Stimulated activated CD8-positive, alpha-beta memory T cell treated with anti-CD3 and anti-CD28 coated beads, Interleukin-2, amount 100 ng/mL, for 48 hours (primary cell): ENCODE measurements around the gene RNF25.
A peak's percentile ranks its signal among the peaks of the same experiment; 100 is the strongest.
"Not testable (repeated sequence)": the region's sequence is repeated elsewhere in the genome, so short reads cannot be mapped to it uniquely, and the experiment has no call there.

ENCODE experiments used
- DNase-seq, 2 donors: peaks; one replicate each; pipeline ENCODE4 v3.0.0-alpha.2; 2020; ENCODE audit warnings: low read depth in 2 of 2

The RNF25 gene

DNA sequence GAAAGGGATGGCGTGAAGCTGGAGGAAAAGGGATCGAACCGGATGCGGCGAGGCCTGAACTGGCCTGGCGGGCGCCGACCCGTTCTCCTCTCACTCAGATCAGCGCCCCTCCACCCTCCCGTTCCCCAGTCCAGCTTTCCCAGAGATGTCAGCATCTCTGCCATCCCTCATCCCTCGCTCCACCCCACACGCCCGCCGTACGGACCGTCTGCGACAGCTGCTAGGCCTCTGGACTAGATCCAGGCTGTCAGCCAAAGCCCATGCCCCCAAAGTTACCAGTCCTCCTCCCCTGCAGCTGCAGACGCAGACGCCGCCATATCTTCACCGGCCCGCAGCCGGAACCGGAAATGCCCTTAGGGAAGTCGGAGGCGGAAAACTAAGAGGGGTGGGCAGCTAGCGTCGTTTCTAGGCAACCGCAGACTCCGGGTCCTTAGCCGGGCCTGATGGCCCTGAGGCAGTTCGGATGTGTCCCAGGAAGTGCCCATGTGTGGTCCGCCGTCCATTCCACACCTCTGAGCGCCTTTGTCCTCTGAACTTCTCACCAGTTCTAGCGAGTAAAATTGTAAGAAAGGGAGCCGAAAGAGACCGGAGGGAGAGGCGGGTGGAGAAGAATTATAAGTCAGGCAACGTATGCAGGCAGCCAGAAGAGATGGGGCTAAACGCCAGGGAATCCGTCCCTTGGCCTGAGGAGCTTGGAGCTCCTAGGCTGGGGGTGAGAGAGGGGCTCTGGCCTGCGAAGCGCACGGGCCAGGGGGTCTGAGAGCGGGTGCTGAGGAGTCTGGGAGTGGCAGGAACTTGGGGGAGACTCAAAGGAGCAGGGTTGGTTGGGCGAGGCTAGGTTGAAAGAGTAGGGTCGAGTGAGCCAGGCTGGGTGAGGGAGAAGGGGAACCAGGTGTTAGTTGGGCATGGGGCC lies at the start of gene RNF25, which contains the start of gene STK36:
Gene RNF25 (minus strand): TSS at position 349 of the 913 bp plus-strand sequence. CDS start 32 bp downstream, at position 317.
Gene STK36 (plus strand): TSS at position 433 of the 913 bp plus-strand sequence. CDS start 744 bp downstream, outside the sequence.
- DNase-seq, result peak; percentile 67 to 79

DNA sequence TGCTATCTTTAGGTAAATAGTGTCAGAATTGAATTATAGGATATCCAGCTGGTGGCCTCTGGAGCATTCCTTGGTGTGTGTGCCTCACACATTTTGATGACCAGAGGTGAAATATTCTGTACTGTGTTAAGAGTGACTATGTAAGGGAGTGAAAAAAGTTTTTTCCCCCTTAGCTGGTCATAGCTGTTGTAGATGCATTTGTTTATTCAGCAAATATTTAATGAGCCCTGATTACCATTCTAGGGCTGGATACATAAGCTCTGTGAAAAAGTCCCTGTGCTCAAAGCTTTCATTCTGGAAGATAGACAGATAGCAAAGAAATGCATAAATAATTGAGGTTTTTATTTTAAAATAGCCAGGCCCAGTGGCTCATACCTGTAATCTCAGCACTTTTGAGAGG lies 49.7 kb upstream of the RNF25 start:
- no peak for DNase-seq

DNA sequence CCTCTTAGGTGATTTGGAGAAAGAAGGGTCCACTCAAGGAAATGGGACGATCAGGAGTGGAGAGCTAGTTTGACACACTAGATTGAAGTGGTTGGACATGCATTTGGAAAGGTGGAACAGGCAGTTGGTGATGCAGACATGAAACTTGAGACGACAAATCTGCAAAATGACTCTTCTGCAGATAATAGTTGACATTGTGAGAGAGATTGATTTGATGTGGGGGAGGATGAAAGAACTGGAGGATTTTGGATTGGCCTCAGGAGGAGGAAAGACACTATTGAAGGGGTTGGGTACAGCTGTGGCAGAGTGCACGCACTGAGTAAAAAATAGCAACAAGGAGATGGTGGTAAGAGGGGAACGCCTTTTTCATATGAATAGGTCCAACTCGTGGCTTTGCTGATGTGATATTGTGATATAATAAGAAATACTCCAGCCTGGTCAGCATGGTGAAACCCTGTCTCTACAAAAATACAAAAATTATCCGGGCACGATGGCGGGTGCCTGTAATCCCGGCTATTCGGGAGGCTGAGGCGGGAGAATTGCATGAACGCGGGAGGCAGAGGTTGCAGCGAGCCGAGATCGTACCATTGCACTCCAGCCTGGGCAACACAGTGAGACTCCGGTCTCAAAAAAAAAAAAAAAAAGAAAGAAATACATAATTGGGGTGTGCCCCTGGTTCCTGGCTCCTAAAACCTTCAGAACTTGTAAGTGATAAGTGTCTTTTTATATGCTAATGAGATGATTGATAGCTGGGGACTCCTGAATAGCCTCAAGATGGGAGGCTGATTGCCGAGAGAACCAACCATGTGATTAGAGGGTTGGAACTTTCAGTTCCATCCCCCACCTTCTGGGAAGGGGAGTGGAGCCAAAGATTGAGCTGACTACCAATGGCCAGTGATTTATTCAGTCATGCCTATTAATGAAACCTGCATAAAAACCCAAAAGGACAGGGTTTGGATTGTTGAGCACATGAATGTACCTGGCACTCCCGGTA lies 48.5 kb upstream of the RNF25 start:
- no peak for DNase-seq

DNA sequence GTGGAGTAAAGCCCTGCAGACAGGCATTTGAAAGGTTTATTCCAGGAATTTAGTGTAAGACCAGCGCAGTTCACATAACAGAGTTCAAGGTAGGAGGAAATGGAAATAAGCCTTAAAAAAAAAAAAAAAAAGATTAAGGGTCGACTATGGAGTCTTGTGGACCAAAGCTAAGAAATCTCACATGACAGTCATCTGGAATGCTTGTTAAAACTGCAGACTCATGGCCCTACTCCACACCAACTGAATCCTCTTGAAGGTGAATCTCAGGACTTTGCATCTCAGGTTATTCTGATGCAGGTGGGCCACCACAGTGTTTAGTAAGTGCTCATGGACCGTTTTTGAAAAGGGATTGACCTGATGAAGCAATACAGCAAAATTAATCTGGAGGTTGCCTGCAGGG lies 47.7 kb upstream of the RNF25 start:
- DNase-seq, result no peak

- no peak for DNase-seq
These were observed 46.3 kb upstream of the RNF25 start for GRCh38 chr2:218718058-218718457.

DNA sequence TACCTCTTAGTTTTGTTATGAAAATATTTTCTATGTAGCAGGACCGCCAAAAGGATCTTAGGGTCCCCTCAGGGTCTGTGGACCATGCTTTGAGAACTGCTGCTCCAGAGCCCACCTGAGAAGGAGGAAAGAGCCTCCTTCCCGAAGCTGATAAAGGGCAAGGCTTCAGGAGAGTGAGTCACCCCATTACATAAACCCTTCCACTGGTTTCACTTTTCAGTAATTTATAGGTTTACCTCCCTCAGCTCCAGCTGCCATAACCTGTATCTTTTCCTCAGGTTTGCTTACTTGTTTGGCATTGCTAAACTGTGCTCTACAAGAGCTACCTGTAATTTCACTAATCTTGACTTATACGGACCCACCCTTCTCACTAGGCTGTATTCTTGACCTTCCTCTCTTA lies 45.5 kb upstream of the RNF25 start:
- no peak for DNase-seq

DNA sequence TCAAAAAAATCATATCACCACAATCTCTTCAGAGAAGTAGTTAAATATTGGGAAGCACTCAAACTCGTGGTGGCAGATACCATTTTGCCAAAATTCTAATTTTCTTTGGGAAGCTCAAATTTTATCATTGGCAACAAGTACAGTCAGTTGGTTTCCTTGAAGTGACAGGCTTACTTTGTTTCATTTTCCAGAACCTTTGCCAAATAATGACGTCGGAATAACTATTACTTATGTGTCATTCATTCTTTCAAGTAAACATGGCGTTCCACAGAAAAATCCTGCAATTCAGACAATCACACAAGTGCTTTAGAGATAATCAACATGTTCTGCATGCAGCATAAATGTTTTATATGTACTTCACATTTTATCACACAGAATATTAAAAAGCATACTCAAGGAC lies 44.3 kb upstream of the RNF25 start:
- no peak for DNase-seq

DNA sequence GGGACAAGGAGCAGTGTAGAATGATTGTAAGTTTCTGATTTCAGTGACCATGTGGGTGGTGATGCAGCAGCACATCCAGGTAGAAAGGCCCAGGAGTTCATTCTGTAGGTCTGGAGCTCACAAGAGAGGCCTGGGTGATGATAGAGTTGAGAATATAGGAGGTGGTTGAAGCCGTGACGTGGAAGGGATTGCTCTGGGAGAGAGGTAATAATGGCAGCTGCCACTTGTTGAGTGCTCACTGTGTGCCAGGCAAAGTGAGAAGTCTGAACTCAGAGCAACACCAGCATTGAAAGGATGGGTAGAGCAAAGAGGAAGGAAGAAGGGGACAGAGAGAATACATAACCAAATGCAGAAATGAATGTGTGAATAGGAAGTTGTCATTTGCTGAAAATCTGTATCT lies 42.1 kb upstream of the RNF25 start:
- no peak for DNase-seq

GRCh38 chr2:218711550-218711929 lies 39.7 kb upstream of the RNF25 start:
- DNase-seq, result no peak

- peak; percentile 97 to 99 for DNase-seq
These were observed 39.1 kb upstream of the RNF25 start, which contains the start of gene TTLL4 for GRCh38 chr2:218710687-218711549. Gene TTLL4 (plus strand): TSS chr2:218710835. CDS start chr2:218737677, 26,842 bp downstream.

DNA sequence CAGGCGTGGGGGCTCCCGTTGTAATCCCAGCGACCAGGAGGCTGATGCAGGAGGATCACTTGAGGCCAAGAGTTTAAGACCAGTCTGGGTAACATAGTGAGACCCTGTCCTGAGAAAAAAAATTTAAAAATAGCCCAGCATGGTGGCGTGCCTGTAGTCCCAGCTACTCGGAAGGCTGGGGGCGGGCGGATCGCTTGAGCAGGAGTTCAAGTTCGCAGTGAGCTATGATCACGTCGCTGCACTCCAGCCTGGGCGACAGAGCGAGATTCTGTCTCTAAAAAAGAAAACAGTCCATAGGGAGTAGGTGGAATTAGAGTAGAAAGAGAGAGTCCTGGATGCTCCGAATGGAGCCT lies 38.5 kb upstream of the RNF25 start:
- no peak for DNase-seq

DNA sequence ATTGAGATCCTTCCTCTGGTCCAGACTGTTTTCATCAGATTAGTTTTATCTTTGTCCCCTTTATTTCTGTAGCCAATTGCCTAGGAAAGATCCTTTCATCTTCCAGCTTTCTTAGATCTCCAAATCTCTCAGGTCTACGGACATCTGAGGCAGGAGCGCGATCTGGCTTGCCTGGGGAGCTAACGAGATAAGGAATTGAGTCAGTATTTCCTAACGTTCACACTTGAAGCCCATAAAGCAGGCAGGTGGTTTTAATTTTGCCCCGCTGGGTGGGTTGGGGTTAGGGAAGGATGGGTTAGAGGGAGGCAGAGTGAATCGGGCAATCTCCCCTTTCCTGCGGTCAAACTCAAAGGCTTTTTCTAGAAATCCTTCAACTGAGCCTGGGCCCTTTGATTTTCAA lies 38.1 kb upstream of the RNF25 start:
- no peak for DNase-seq

DNA sequence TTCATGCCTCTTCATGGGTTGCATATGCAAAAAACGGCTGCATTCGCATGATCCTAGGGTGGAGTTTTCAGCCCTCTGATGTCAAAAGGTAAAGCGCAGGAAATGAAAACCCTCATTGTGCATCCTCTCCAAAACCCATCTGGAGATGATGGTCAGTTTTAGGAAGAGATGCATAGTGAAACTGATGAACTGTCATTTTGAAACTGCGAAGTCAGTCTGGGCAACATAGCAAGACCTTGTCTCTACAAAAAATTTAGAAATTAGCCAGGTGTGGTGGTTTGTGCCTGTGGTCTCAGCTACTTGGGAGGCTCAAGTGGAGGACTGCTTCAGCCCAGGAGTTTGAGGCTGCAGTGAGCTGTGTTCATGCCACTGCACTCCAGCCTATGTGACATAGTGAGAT lies 36.3 kb upstream of the RNF25 start:
- DNase-seq, result no peak

DNA sequence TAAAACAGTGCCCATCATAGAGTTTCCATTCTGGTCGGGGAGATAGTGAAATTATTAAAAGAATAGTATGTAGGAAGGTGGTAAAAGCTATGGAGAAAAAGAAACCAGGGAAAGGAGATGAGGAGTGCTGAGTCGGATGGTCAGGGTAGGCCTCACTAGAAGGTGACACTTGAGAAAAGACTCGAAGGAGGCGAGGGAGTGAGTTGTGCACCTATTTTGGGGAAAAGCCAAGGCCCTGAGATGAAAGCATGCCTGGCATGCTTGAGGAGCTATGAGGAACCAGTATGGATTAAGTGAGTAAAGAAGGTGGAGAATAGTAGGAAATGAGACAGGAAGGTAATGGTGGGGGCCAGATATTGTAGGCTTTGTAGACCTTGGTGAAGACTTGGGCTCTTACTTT lies 31.5 kb upstream of the RNF25 start:
- no peak for DNase-seq

DNA sequence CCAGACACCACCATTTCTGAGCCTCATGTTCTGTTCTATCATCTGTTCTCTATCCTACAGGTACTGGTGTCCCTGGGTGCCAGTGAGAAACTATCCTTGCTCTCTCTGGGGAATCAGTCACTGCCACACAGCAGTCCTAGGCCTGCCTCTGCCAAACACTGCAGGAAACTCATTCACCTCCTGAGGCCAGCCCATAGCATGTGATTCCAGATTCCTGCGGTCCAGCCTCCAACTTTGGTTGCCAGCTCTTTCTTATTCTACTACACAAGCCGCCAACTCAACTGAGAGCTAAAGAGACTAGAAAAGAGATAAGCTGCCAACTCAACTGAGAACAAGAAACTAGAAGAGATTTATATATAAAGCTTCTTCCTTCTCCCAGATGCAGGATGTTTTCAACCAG lies 30.0 kb upstream of the RNF25 start:
- no peak for DNase-seq

- DNase-seq, result no peak
These were observed 27.1 kb upstream of the RNF25 start for GRCh38 chr2:218698885-218699284.

DNA sequence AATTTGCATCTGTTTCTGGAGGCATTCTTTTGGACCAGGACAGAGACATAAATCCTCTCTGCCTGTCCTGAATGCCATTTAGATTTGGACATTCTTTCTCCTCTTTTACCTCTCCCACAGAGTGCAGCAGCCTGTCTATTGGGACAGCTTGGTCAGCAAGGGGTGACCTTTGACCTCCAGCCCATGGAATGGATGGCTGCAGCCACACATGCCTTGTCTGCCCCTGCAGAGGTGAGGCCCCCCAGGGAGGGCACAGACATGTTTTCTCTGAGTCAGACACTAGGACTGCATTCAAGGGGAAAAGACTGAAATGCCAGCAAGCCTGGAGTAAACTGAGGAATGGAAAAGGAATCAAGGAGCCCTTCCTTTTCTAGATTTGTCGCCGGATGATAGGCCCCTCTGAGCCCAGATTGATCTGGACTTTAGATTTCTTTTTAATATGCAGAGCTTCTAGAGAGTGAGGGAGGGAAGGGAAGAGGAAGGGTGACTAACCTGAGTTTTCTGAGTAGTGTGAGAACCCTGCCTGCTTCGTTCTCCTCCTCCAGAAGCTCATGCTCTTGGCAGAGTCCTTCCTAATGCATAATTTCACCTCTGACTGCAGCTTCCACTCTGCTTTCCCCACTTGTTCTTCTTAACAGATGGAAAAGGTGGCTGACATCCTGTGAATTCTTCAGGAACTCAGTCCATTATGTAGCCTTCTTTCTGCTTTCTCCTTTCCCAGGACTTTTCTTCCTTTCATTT lies 22.8 kb upstream of the RNF25 start:
- DNase-seq, result no peak

- DNase-seq, result no peak
These were observed 19.4 kb upstream of the RNF25 start for GRCh38 chr2:218691234-218691633.

DNA sequence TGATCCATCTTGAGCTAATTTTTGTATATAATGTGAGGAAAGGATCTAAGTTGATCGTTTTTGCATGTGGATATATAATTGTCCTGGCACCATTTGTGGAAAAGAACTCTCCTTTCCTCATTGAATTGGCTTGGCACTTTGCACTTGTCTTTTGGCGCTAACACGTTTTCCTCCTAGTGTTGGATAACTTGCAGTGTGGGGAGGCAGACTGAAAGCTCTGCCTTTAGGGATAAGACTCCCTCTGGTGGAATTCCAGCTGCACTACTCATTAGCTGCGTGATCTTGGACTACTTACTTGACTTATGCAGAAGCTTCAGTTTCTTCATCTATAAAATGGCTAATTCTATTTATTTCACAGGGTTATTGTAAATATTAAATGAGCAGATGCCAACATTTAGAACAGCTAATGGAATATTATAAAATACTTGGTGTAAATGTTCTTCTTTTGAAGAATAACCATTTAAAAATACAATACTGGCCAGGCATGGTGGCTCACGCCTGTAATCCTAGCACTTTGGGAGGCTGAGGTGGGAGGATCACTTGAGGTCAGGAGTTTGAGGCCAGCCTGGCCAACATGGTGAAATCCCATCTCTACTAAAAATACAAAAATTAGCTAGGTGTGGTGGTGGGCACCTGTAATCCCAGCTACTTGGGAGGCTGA lies 15.7 kb upstream of the RNF25 start:
- not testable (repeated sequence) for DNase-seq

GRCh38 chr2:218680061-218680460 lies 8.3 kb upstream of the RNF25 start:
- no peak for DNase-seq
